ENCODE measurements around the gene ABCA9. TPM values are rescaled to one million over a fixed set of nuclear protein-coding genes. Genes with fewer than 3 reads are reported as not detected.

ABCA9 gene
- total RNA-seq (10 to 100 TPM in 5 of 10 donors, 1 to 10 TPM in 5; 4.5 to 38.6 (median 9.3) TPM), polyA plus RNA-seq (10 to 100 TPM in 1 of 2 donors, 1 to 10 TPM in 1; 3.8 to 29.5 TPM)
- long read RNA-seq, donor 1, partial matches to known transcripts = 2 of 4 reads
- long read RNA-seq, donor 1, other reads (novel, unspliced or antisense) = 2 of 4 reads
- long read RNA-seq, donor 2, partial matches to known transcripts = 6 of 9 reads
- long read RNA-seq, donor 2, other reads (novel, unspliced or antisense) = 3 of 9 reads
- long read RNA-seq, donor 3, partial matches to known transcripts = 9 of 11 reads
- long read RNA-seq, donor 3, other reads (novel, unspliced or antisense) = 2 of 11 reads

- Histone ChIP-seq H3K36me3 (peaks cover 0 to 11% (median 0%) of the 10 kb centered on the region in 9 donors), H3K4me3 (peak within 1 kb of the TSS in 9 of 10 donors; percentile 2 to 44 (median 20)), H3K4me1 (peaks cover 0 to 19% (median 9%) of the 10 kb centered on the region in 9 donors), H3K27ac (peak within 1 kb of the TSS; percentile 49 to 74 (median 58)), H3K9me3 (peaks cover 0 to 24% (median 9%) of the 10 kb centered on the region in 11 donors), H3K27me3 (peaks cover 0 to 1% (median 0%) of the 10 kb centered on the region in 7 donors)
- intact Hi-C loops (cut with DNase I) = loop anchor here in 1 of 10 donors (5.0 kb wide), 1 partner anchor 284 kb away; no protein-coding TSS in a partner anchor
- DNase-seq (peak in 1 of 2 donors; percentile 33), ATAC-seq (peak in 7 of 8 donors; percentile 79 to 89 (median 85))
- WGBS, 2 donors = 23 to 45% methylated on average over 2 of the region's 2 CpGs
- TF ChIP-seq CTCF (IDR thresholded peaks at IDR 0.05) = no peak
These were observed at the start of gene ABCA9 for GRCh38 chr17:69060822-69061221. TSS of gene ABCA9 (minus strand) at chr17:69060927. CDS start at chr17:69051126, 9,801 bp downstream.

GRCh38 chr17:69105907-69106730 is 45.4 kb upstream of the ABCA9 start:
- Histone ChIP-seq H3K4me3 (no peak overlapping the region), H3K9me3 (no peaks in the 10 kb centered on the region), H3K4me1 (no peaks in the 10 kb centered on the region), H3K27me3 (no peaks in the 10 kb centered on the region), H3K36me3 (peaks cover 0 to 66% (median 17%) of the 10 kb centered on the region in 9 donors), H3K27ac (no peak overlapping the region)
- no peak for ATAC-seq
- intact Hi-C loops (cut with DNase I) = no loop called here
- no peak for DNase-seq
- no peak for TF ChIP-seq CTCF (IDR thresholded peaks at IDR 0.05)
- WGBS, 2 donors = 68 to 72% methylated on average over 10 of the region's 10 CpGs

GRCh38 chr17:69103557-69104233 is 43.0 kb upstream of the ABCA9 start:
- H3K36me3 ChIP-seq = peaks cover 0 to 59% (median 3%) of the 10 kb centered on the region in 9 donors
- no peak overlapping the region for H3K27ac ChIP-seq
- no peak overlapping the region for H3K4me3 ChIP-seq
- no peak for DNase-seq
- H3K27me3 ChIP-seq = no peaks in the 10 kb centered on the region
- H3K4me1 ChIP-seq = peaks cover 0 to 5% (median 0%) of the 10 kb centered on the region in 9 donors
- no peak for TF ChIP-seq CTCF (IDR thresholded peaks at IDR 0.05)
- intact Hi-C loops (cut with DNase I) = no loop called here
- H3K9me3 ChIP-seq = no peaks in the 10 kb centered on the region
- ATAC-seq = no peak
- WGBS, 2 donors = 86 to 87% methylated on average over 9 of the region's 9 CpGs

GRCh38 chr17:69098625-69099024 is 37.9 kb upstream of the ABCA9 start:
- no peaks in the 10 kb centered on the region for H3K9me3 ChIP-seq
- intact Hi-C loops (cut with DNase I) = no loop called here
- DNase-seq (no peak), ATAC-seq (no peak)
- H3K4me3 ChIP-seq = no peak overlapping the region
- WGBS, 2 donors = 83 to 93% methylated on average over 4 of the region's 4 CpGs
- H3K36me3 ChIP-seq = peaks cover 0 to 70% (median 3%) of the 10 kb centered on the region in 9 donors
- H3K27ac ChIP-seq = peak overlapping the region in 1 of 10 donors; percentile 46
- no peaks in the 10 kb centered on the region for H3K27me3 ChIP-seq
- peaks cover 0 to 17% (median 0%) of the 10 kb centered on the region in 9 donors for H3K4me1 ChIP-seq
- TF ChIP-seq CTCF (IDR thresholded peaks at IDR 0.05) = no peak

All from heart right ventricle (tissue), 16 donors.